Hepatocyte (in vitro differentiated cells): ENCODE results near the gene CCR1.
"Not testable (repeated sequence)": the region's sequence is repeated elsewhere in the genome, so short reads cannot be mapped to it uniquely, and the experiment has no call there.

Experiments used
- EZH2 ChIP-seq: fragments of 200-600 bp; sonication (generic); IDR thresholded peaks from 2 replicates; pipeline ENCODE4 v1.6.1; 2016; ENCODE audit warnings: antibody characterized with exemption, mild to moderate bottlenecking, borderline replicate concordance
- EZH2phosphoT487 ChIP-seq: fragments of 200-600 bp; sonication (generic); IDR thresholded peaks from one replicate; pipeline ENCODE4 v1.6.1; 2018; ENCODE audit warnings: antibody characterized with exemption, mild to moderate bottlenecking, low read depth, moderate library complexity; ENCODE audit not compliant: unreplicated experiment, severe bottlenecking
- TF ChIP-seq, protein P1 (sequence below): fragments of 200-600 bp; sonication (generic); IDR thresholded peaks from 2 replicates; pipeline ENCODE4 v1.5.1; 2016; ENCODE audit warnings: antibody characterized with exemption, mild to moderate bottlenecking; ENCODE audit not compliant: poor library complexity

DNA sequence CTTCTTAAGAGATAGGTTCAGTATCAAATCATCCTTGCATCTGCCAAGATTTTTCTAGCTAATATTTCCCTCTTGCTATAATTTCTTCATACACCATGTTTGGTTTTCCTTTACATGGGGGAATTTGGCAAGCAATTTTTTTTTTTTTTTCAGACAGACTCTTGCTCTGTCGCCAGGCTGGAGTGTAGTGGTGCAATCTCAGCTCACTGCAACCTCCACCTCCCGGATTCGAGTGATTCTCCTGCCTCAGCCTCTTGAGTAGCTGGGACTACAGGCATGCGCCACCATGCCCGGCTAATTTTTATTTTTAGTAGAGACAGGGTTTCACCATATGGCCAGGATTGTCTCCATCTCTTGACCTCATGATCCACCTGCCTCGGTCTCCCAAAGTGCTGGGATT, 599 bp downstream of the CCR1 start:
- TF ChIP-seq, protein P1, sequence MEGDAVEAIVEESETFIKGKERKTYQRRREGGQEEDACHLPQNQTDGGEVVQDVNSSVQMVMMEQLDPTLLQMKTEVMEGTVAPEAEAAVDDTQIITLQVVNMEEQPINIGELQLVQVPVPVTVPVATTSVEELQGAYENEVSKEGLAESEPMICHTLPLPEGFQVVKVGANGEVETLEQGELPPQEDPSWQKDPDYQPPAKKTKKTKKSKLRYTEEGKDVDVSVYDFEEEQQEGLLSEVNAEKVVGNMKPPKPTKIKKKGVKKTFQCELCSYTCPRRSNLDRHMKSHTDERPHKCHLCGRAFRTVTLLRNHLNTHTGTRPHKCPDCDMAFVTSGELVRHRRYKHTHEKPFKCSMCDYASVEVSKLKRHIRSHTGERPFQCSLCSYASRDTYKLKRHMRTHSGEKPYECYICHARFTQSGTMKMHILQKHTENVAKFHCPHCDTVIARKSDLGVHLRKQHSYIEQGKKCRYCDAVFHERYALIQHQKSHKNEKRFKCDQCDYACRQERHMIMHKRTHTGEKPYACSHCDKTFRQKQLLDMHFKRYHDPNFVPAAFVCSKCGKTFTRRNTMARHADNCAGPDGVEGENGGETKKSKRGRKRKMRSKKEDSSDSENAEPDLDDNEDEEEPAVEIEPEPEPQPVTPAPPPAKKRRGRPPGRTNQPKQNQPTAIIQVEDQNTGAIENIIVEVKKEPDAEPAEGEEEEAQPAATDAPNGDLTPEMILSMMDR, result not testable (repeated sequence)
- TF ChIP-seq EZH2, EZH2phosphoT487: not testable (repeated sequence)
